Muscle of leg (tissue), 11 donors: ENCODE measurements around the gene RECK. TPM values are rescaled to one million over a fixed set of nuclear protein-coding genes. Genes with fewer than 3 reads are reported as not detected.
"Not testable (repeated sequence)": the region's sequence is repeated elsewhere in the genome, so short reads cannot be mapped to it uniquely, and the experiment has no call there.

ENCODE experiments used
- DNase-seq: peaks from one replicate; pipeline ENCODE4 v3.0.0; 2013
- H3K27ac ChIP-seq: one replicate; pipeline ENCODE4 v1.5.1; 2013; ENCODE audit warnings: mild to moderate bottlenecking, low read length, control low read depth
- H3K27me3 ChIP-seq: one replicate; pipeline ENCODE4 v1.6.1; 2013; ENCODE audit warnings: low read length; ENCODE audit not compliant: control insufficient read depth, insufficient read depth
- H3K36me3 ChIP-seq: one replicate; pipeline ENCODE4 v1.6.1; 2013; ENCODE audit warnings: low read length; ENCODE audit not compliant: control insufficient read depth, insufficient read depth
- H3K4me1 ChIP-seq: one replicate; pipeline ENCODE4 v1.6.1; 2013; ENCODE audit warnings: low read length; ENCODE audit not compliant: control insufficient read depth, insufficient read depth
- H3K4me3 ChIP-seq: one replicate; pipeline ENCODE4 v1.5.1; 2013; ENCODE audit warnings: low read length, control low read depth
- H3K9me3 ChIP-seq: replicated peaks from 2 replicates; pipeline ENCODE4 v1.6.1; 2013; ENCODE audit warnings: low read depth, low read length; ENCODE audit not compliant: control insufficient read depth
- WGBS: methylation state at CpG from one replicate; pipeline ENCODE4 v1.1.5; 2013; ENCODE audit warnings: missing lambda C conversion rate; ENCODE audit not compliant: insufficient coverage; 5-methylcytosine and 5-hydroxymethylcytosine counted together
- polyA plus RNA-seq, 8 donors: library from polyadenylated mRNA; unstranded; fragments of 120-200 nt; gene quantifications; one replicate each; pipeline versions ENCODE4 v1.2.1 to v1.2.3, GENCODE V29; 2013; ENCODE audit warnings: inconsistent platforms in 1 of 8, low replicate concordance in 1 of 8; ENCODE audit not compliant: insufficient read length in 8 of 8, insufficient read depth in 1 of 8
- total RNA-seq: library from RNA; stranded (reverse); fragments of 120-200 nt; gene quantifications from one replicate; pipeline ENCODE4 v1.2.4, GENCODE V29; 2013

Gene RECK
- total and polyA plus RNA-seq, 9 donors: 15.3 to 45.7 (median 26.6) TPM

GRCh38 chr9:36123515-36123914, 86.8 kb downstream of the RECK start:
- no peak overlapping the region for H3K4me3 ChIP-seq
- WGBS: no CpG with 5 or more reads among the region's 2 CpGs
- H3K36me3 ChIP-seq: peaks cover 23% of the 10 kb centered on the region
- H3K27me3 ChIP-seq: no peaks in the 10 kb centered on the region
- no peaks in the 10 kb centered on the region for H3K4me1 ChIP-seq
- no peaks in the 10 kb centered on the region for H3K9me3 ChIP-seq
- no peak for DNase-seq
- H3K27ac ChIP-seq: no peak overlapping the region

GRCh38 chr9:36125062-36125855, 88.5 kb downstream of the RECK start:
- H3K27ac ChIP-seq: no peak overlapping the region
- no peak for DNase-seq
- peaks cover 15% of the 10 kb centered on the region for H3K36me3 ChIP-seq
- 85% methylated on average over 8 of the region's 10 CpGs for WGBS
- H3K4me3 ChIP-seq: no peak overlapping the region
- H3K9me3 ChIP-seq: no peaks in the 10 kb centered on the region
- H3K27me3 ChIP-seq: no peaks in the 10 kb centered on the region
- H3K4me1 ChIP-seq: no peaks in the 10 kb centered on the region

DNA sequence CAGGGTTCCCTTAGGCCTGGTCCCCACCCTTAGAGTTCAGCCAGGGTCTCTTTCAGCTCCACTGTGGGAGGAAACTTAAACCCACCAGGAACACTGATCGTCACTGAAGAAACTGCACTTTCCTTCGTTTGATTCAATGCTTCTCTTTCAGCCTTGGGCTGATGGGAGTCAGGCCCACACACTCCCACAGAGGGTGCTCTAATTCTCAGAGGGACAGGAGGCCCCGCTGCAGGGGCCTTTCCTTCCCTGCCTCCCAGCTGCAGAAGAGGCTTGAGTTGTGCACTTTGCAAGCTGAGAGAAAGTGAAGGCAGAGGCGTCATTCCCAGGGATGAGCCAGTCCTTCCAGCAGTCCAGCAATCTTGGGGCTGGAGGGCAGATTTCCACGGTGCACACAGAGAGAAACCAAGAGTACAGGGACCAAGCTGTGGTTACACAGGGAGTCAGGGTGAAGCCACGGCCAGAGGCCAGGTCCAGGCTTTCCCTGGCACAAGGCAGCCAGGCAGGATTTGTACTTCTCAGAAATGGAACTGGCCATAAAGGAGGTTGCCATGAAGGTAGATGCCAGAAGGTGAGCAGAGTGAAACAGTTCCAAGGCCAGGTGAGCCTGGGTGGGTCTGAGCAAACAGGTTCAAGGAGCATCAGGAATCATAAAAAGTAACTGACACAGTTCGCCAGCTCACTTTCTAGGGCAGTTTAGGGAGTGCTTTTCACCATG, 89.5 kb downstream of the RECK start:
- no peak overlapping the region for H3K4me3 ChIP-seq
- H3K27ac ChIP-seq: no peak overlapping the region
- H3K27me3 ChIP-seq: no peaks in the 10 kb centered on the region
- H3K4me1 ChIP-seq: no peaks in the 10 kb centered on the region
- no peaks in the 10 kb centered on the region for H3K9me3 ChIP-seq
- DNase-seq: no peak
- H3K36me3 ChIP-seq: peaks cover 15% of the 10 kb centered on the region
- WGBS: 57% methylated on average over 6 of the region's 7 CpGs

DNA sequence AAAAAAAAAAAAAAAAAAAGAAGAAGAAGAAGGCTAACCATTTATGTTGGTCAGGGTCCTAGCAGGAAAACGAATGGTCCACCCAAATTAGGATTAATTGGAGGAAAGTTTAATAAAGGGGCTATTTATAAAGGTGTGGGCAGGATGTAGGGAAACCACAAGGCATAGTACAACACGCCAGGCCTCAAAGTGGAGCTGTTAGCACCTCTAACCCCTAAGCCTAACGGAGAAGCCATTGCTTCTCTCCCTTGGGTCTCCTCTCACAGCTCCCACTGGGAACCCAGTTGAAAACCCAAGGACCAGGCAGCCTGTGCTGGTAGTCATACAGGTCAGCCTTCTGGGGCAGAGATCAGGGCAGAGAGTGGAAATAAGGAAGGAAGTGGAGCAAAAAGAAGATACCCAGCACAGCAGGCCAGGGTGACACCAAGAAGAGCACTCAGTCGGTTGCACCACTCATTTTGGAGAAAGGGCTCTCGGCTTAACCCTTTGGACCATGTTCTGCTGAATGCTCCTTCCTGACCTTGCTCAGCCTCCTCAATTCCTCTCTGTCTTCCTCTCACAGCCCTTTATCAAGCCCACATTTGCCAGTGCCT, 91.0 kb downstream of the RECK start:
- DNase-seq: no peak
- no peaks in the 10 kb centered on the region for H3K27me3 ChIP-seq
- no peaks in the 10 kb centered on the region for H3K4me1 ChIP-seq
- no peaks in the 10 kb centered on the region for H3K9me3 ChIP-seq
- peaks cover 3% of the 10 kb centered on the region for H3K36me3 ChIP-seq
- H3K4me3 ChIP-seq: no peak overlapping the region
- H3K27ac ChIP-seq: no peak overlapping the region
- WGBS: 36% methylated on average over 2 of the region's 5 CpGs

DNA sequence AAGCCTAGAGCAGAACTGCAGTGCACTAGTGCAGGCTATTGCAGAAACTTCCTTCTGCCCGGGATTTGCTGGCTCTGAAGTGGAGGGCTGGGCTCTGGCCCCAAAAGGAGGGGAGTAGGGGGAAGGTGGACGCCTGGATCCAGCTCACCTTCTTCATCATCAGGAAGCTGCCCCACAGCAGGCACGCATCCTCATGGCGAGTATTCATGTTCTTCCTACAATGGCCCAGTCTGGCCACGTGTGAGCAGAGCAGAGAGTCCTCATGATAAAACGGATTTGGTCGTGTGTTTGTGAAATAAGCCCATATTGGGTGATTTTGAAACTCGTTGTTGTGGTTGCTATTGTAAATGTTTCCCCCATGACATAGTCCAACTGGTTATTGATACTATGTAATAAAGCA, 91.6 kb downstream of the RECK start:
- Histone ChIP-seq H3K4me1 (no peaks in the 10 kb centered on the region), H3K27ac (no peak overlapping the region), H3K4me3 (no peak overlapping the region), H3K27me3 (no peaks in the 10 kb centered on the region), H3K36me3 (no peaks in the 10 kb centered on the region), H3K9me3 (no peaks in the 10 kb centered on the region)
- DNase-seq: no peak
- whole genome bisulfite sequencing: 43% methylated on average over 1 of the region's 8 CpGs

DNA sequence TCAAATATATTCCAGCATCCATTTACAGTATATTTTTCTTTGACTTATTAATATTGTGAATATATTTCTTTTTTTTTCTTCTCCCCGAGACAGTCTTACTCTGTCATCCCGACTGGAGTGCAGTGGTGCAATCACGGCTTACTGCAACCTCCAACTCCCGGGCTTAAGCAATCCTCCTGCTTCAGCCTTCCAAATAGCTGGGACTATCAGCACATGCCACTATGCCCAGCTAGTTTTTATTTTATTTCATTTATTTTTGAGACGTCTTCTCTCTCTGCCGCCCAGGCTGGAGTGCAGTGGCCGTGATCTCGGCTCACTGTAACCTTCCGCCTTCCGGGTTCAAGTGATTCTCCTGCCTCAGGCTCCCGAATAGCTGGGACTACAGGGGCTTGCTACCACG, 92.4 kb downstream of the RECK start:
- no peaks in the 10 kb centered on the region for H3K36me3 ChIP-seq
- DNase-seq: no peak
- H3K4me1 ChIP-seq: no peaks in the 10 kb centered on the region
- H3K4me3 ChIP-seq: no peak overlapping the region
- no peaks in the 10 kb centered on the region for H3K27me3 ChIP-seq
- 83% methylated on average over 11 of the region's 12 CpGs for WGBS
- no peak overlapping the region for H3K27ac ChIP-seq
- no peaks in the 10 kb centered on the region for H3K9me3 ChIP-seq

DNA sequence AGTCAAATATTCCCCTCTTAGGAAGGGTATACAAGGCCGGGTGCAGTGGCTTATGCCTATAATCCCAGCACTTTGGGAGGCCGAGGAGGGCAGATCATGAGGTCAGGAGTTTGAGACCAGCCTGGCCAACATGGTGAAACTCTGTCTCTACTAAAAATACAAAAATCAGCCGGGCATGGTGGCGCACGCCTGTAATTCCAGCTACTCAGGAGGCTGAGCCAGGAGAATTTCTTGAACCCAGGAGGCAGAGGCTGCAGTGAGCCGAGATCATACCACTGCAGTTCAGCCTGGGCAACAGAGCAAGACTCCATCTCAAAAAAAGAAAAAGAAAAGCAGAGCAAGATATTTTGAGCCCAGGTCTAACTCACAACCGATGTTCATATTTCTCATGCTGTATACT, 95.0 kb downstream of the RECK start:
- not testable (repeated sequence) for H3K36me3 ChIP-seq, H3K9me3 ChIP-seq, H3K27me3 ChIP-seq, H3K4me1 ChIP-seq, H3K4me3 ChIP-seq, H3K27ac ChIP-seq, DNase-seq
- 80% methylated on average over 2 of the region's 7 CpGs for WGBS

GRCh38 chr9:36132086-36132485, 95.4 kb downstream of the RECK start:
- no peak overlapping the region for H3K27ac ChIP-seq

DNA sequence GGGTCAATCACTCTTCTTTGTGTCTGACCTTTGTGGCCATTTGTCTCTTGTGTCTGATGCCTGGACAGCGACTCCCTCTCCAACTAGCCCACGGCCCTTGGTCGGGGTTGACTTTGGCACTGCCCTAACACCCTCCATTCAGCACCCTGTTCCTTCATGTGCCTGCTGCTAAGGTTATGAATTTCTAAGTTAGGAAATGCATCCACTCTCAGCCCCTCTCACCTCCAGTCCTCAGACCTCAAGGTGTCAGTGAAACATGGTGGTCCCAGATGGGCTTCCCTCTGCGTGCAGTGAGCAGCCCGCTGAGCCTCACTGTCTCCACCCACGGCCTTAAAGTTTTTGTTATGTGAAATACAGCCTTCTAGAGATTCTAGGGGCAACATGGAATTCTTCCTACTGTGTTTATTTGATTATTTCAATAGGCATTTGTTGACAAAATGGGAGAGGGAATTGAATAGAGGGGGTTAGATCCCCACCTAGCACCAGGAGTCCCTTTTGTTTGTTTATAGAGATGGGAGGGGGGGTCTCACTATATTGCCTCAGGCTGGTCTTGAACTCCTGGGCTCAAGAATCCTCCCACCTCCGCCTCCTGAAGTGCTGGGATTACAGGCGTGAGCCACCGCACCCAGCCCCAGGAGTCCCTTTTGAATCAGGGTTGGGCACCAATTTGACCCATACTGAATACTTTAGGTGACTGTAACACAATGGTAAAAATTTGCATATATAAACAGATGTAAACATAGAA, 98.2 kb downstream of the RECK start:
- H3K9me3 ChIP-seq: no peaks in the 10 kb centered on the region
- peaks cover 31% of the 10 kb centered on the region for H3K4me1 ChIP-seq
- no peaks in the 10 kb centered on the region for H3K36me3 ChIP-seq
- H3K27me3 ChIP-seq: peaks cover 6% of the 10 kb centered on the region
- no peak overlapping the region for H3K27ac ChIP-seq
- no peak for DNase-seq
- H3K4me3 ChIP-seq: no peak overlapping the region
- WGBS: 65% methylated on average over 2 of the region's 9 CpGs

More at GRCh38 chr9:36132086-36132485, 95.4 kb downstream of the RECK start:
- Histone ChIP-seq H3K4me1 (peaks cover 8% of the 10 kb centered on the region), H3K9me3 (no peaks in the 10 kb centered on the region), H3K27me3 (peaks cover 6% of the 10 kb centered on the region), H3K36me3 (no peaks in the 10 kb centered on the region), H3K4me3 (no peak overlapping the region)
- WGBS: 58% methylated on average over 2 of the region's 3 CpGs
- DNase-seq: no peak
